ENCODE measurements around the gene RFC5.

GRCh38 chr12:118055865-118056773, 39.6 kb downstream of the RFC5 start:
- no peak for TF ChIP-seq CTCF (IDR thresholded peaks at IDR 0.05)
- no peak for TF ChIP-seq POLR2A (IDR thresholded peaks at IDR 0.05)

Data from tibial nerve (tissue), 3 donors.